Type B pancreatic cell (in vitro differentiated cells): ENCODE data around the gene GTF3C1. TPM values are rescaled to one million over a fixed set of nuclear protein-coding genes. Genes with fewer than 3 reads are reported as not detected.
"Not testable (repeated sequence)": the region's sequence is repeated elsewhere in the genome, so short reads cannot be mapped to it uniquely, and the experiment has no call there.

ENCODE experiments used
- DNase-seq: peaks from one replicate; pipeline ENCODE4 v3.0.0; 2021; ENCODE audit warnings: mixed read lengths; ENCODE audit not compliant: unreplicated experiment; ENCODE audit errors: extremely low spot score
- H3K27ac Mint-ChIP-seq: 2 replicates; pipeline ENCODE4 v1.8.0; 2021; ENCODE audit warnings: mild to moderate bottlenecking, mixed read lengths
- H3K27me3 Mint-ChIP-seq: 2 replicates; pipeline ENCODE4 v1.8.0; 2021; ENCODE audit warnings: mixed read lengths
- H3K36me3 Mint-ChIP-seq: 2 replicates; pipeline ENCODE4 v1.8.0; 2021; ENCODE audit warnings: mixed read lengths
- H3K4me1 Mint-ChIP-seq: one replicate; pipeline ENCODE4 v1.8.0; 2021; ENCODE audit warnings: mixed read lengths; ENCODE audit not compliant: unreplicated experiment
- H3K4me3 Mint-ChIP-seq: 2 replicates; pipeline ENCODE4 v1.8.0; 2021; ENCODE audit warnings: mild to moderate bottlenecking, mixed read lengths
- H3K9me3 Mint-ChIP-seq: 2 replicates; pipeline ENCODE4 v1.8.0; 2021; ENCODE audit warnings: mixed read lengths
- CTCF ChIP-seq: fragments of 200-600 bp; sonication (generic); conservative IDR thresholded peaks from 2 replicates; pipeline ENCODE4 v1.5.0; 2021; ENCODE audit warnings: antibody characterized with exemption, mild to moderate bottlenecking
- total RNA-seq: library from RNA; stranded (reverse); gene quantifications from 2 replicates; pipeline ENCODE4 v1.2.1, GENCODE V29; 2021; ENCODE audit warnings: low replicate concordance

Gene GTF3C1
- total RNA-seq, 1 donor from 2014 or later = 94.5 TPM

GRCh38 chr16:27434141-27435051 is 115.3 kb downstream of the GTF3C1 start:
- Mint-ChIP-seq H3K36me3 (no peaks in the 10 kb centered on the region), H3K27ac (no peak overlapping the region), H3K4me1 (peaks cover 2% of the 10 kb centered on the region), H3K4me3 (no peak overlapping the region), H3K9me3 (no peaks in the 10 kb centered on the region), H3K27me3 (peaks cover 3% of the 10 kb centered on the region)
- no peak for TF ChIP-seq CTCF
- DNase-seq = peak; percentile 51

GRCh38 chr16:27433636-27434035 is 116.1 kb downstream of the GTF3C1 start:
- H3K36me3 Mint-ChIP-seq = no peaks in the 10 kb centered on the region
- H3K27me3 Mint-ChIP-seq = no peaks in the 10 kb centered on the region
- TF ChIP-seq CTCF = no peak
- DNase-seq = no peak
- H3K4me1 Mint-ChIP-seq = no peaks in the 10 kb centered on the region
- no peak overlapping the region for H3K4me3 Mint-ChIP-seq
- H3K9me3 Mint-ChIP-seq = no peaks in the 10 kb centered on the region
- H3K27ac Mint-ChIP-seq = no peak overlapping the region

GRCh38 chr16:27433191-27433590 is 116.5 kb downstream of the GTF3C1 start:
- peak; percentile 8 for DNase-seq
- H3K4me3 Mint-ChIP-seq, H3K27me3 Mint-ChIP-seq, H3K36me3 Mint-ChIP-seq, H3K9me3 Mint-ChIP-seq, H3K4me1 Mint-ChIP-seq: not testable (repeated sequence)
- peak overlapping the region; percentile 78 for H3K27ac Mint-ChIP-seq

DNA sequence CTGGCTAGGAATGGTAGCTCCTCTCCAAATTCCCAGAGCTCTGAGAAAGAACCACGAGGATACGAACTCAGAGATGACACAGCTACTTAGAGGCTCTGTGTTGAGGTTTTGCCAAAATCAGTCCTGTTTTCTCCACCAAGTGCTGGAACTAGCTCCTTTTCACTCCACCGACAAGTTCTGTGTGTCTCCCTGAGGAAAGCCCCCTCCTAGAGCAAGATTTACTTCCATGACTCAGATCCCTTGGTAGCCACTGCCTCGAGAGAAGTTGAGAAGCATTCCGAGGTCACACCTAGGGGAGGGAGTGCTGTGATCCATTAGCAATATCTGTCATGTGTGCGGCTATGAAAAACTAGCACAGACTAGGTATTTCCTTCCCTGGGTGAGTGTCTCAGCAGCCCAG is 117.2 kb downstream of the GTF3C1 start:
- H3K4me1 Mint-ChIP-seq = no peaks in the 10 kb centered on the region
- no peaks in the 10 kb centered on the region for H3K36me3 Mint-ChIP-seq
- peak overlapping the region; percentile 7 for H3K4me3 Mint-ChIP-seq
- TF ChIP-seq CTCF = no peak
- H3K9me3 Mint-ChIP-seq = no peaks in the 10 kb centered on the region
- H3K27me3 Mint-ChIP-seq = no peaks in the 10 kb centered on the region
- DNase-seq = peak; percentile 61
- H3K27ac Mint-ChIP-seq = peak overlapping the region; percentile 78

DNA sequence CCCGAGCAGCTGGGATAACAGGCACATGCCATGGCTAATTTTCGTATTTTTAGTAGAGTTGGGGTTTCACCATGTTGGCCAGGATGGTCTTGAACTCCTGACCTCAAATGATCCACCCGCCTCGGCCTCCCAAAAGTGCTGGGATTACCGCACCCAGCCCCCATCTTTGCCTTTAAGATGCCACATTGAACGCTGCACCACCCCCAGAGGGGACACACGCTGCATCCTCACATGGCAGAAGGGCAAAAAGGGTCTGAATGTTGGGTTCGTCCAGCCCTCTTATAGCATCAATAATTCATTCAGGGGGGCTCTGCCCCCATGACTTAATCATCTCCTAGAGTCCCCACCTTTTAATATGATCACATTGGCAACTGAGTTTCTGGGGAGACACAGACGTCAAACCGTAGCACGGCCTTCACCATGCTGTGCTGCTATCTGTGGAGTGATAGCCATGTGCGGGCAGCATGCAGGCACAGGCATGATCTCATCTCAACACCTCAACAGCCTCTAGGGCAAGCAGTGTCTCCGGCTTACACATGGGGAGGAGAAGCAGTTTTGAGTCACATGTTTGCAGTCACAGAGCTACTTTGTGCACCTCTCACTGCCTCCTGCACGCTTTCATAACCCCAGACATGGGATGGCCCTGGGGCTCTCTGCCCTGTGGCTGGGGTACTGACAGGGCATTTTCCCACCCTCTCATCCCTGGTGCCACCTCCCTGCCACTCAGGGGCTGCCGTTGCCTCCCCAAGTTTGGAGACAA is 117.8 kb downstream of the GTF3C1 start:
- Mint-ChIP-seq H3K9me3 (no peaks in the 10 kb centered on the region), H3K4me3 (no peak overlapping the region), H3K4me1 (no peaks in the 10 kb centered on the region), H3K36me3 (no peaks in the 10 kb centered on the region), H3K27ac (peak overlapping the region; percentile 78), H3K27me3 (no peaks in the 10 kb centered on the region)
- DNase-seq = peak; percentile 44
- TF ChIP-seq CTCF = no peak
